Adipocyte (in vitro differentiated cells): ENCODE measurements around the gene TMEM92.
"Not testable (repeated sequence)": the region's sequence is repeated elsewhere in the genome, so short reads cannot be mapped to it uniquely, and the experiment has no call there.

Source experiments
- DNase-seq: peaks from one replicate; pipeline ENCODE4 v3.0.0-alpha.2; 2015; ENCODE audit warnings: low read depth
- H3K27me3 ChIP-seq: replicated peaks from 2 replicates; pipeline ENCODE4 v1.7.0; 2013; ENCODE audit warnings: mild to moderate bottlenecking, low read length, moderate library complexity; ENCODE audit not compliant: control insufficient read depth, insufficient read depth
- H3K36me3 ChIP-seq: 2 replicates; pipeline ENCODE4 v1.7.0; 2013; ENCODE audit warnings: low read length, mild to moderate bottlenecking, moderate library complexity; ENCODE audit not compliant: control insufficient read depth, insufficient read depth, severe bottlenecking
- H3K4me1 ChIP-seq: 2 replicates; pipeline ENCODE4 v1.7.0; 2013; ENCODE audit warnings: mild to moderate bottlenecking, low read length, moderate library complexity; ENCODE audit not compliant: control insufficient read depth, insufficient read depth
- H3K4me3 ChIP-seq: 2 replicates; pipeline ENCODE4 v1.7.0; 2013; ENCODE audit warnings: mild to moderate bottlenecking, low read length, moderate library complexity
- H3K9ac ChIP-seq: 2 replicates; pipeline ENCODE4 v1.7.0; 2013; ENCODE audit warnings: mild to moderate bottlenecking, low read length, moderate library complexity
- H3K9me3 ChIP-seq: 2 replicates; pipeline ENCODE4 v1.7.0; 2013; ENCODE audit warnings: mild to moderate bottlenecking, low read length, moderate library complexity; ENCODE audit not compliant: control insufficient read depth

The TMEM92 gene

DNA sequence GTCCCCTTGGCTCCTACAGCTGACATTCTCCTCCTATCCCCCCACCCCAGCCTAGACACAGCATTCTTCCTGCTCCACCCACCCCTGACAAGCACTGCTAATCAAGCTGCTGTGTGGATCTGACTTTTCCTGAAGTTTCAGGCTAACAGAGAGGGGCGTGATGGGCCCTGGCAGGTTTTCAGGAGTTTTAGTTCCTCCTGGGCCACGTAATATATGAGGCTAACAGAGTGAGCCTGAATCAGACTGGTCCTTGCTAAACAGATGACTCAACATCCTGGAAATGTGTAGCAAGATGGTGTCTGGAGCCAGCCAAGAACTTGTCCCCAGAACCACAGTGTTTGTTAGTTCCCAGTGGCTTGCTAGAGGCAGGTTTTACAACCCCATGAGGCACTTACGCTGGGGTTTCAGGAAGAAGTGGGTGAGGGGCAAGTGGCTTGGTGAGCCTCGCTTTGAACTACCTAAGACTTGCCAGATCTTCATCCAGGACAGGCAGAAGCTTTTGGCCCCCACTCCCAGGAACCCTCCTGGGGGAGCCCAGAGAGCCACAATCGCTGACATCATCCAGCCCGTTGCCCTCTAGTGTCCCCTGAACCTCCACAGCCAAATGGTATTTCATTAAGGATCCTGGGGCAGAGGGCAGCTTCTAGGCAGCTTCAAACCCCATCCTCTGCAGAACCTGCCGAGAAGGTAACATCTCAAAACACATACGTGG lies 15.9 kb downstream of the TMEM92 start:
- H3K9ac ChIP-seq = peak overlapping the region; percentile 86
- peaks cover 52% of the 10 kb centered on the region for H3K4me1 ChIP-seq
- peak; percentile 96 for DNase-seq
- no peaks in the 10 kb centered on the region for H3K27me3 ChIP-seq
- no peaks in the 10 kb centered on the region for H3K9me3 ChIP-seq
- peak overlapping the region; percentile 80 for H3K4me3 ChIP-seq
- H3K36me3 ChIP-seq = peaks cover 5% of the 10 kb centered on the region

DNA sequence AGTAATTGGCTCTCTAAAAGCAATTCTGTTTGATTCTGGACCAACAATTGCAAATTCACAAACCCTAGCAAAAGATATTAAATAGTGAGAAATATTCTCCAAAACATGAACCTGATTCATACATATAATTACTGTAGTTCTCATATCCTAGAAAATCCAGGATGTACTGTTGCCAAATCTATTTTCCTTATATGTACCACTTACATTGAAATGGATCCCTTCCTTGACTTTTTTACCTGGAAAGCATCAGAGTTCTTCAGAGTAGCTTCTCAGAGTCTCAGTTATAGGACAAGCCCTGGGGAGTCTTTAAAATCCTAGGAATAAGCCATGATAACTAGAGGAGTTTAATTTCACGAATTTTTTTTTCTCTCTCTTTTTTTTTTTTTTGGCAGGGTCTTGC lies 16.7 kb downstream of the TMEM92 start:
- no peaks in the 10 kb centered on the region for H3K9me3 ChIP-seq
- no peak for DNase-seq
- peaks cover 5% of the 10 kb centered on the region for H3K36me3 ChIP-seq
- H3K27me3 ChIP-seq = no peaks in the 10 kb centered on the region
- H3K4me3 ChIP-seq = peak overlapping the region; percentile 62
- H3K4me1 ChIP-seq = peaks cover 52% of the 10 kb centered on the region
- peak overlapping the region; percentile 82 for H3K9ac ChIP-seq

DNA sequence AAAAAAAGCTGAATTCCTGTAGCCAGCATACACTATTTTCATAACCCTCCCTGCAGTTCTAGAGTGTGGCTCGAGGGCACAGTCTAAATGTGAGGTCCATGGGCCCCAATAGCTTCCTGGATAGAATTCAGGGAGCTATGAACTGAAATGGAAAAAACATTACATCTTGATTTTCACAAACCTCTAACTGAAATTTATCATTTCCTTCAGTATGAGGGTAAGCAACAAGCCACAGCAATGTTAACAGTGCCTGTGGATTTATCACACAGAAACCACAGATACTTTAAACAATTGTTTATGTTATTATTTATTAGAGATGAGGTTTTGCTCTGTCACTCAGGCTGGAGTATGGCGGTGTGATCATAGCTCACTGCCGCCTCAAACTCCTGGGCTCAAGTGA lies 18.2 kb downstream of the TMEM92 start:
- H3K4me3 ChIP-seq = no peak overlapping the region
- H3K36me3 ChIP-seq = no peaks in the 10 kb centered on the region
- no peaks in the 10 kb centered on the region for H3K27me3 ChIP-seq
- no peaks in the 10 kb centered on the region for H3K9me3 ChIP-seq
- peaks cover 40% of the 10 kb centered on the region for H3K4me1 ChIP-seq
- no peak overlapping the region for H3K9ac ChIP-seq
- DNase-seq = peak; percentile 57

DNA sequence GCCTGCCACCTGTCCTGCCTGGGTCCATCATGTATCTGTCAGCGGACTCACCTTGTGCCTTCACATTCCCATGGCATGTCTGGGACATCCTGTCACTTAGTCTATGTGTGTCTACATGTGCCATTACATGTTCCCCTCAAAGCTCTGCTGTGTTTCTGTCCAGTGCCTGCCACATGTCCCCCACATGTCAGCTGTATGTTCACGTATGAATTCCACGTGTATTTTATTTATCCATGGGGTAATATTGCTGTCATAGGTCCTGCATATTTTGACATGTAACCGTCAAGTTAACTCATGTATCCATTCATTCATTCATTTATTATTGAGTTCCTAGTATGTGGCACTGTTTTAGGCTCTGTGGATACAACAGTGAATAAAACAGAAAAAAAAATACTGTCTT lies 20.8 kb downstream of the TMEM92 start:
- H3K4me3 ChIP-seq = no peak overlapping the region
- peaks cover 16% of the 10 kb centered on the region for H3K4me1 ChIP-seq
- H3K9me3 ChIP-seq = no peaks in the 10 kb centered on the region
- no peak for DNase-seq
- no peaks in the 10 kb centered on the region for H3K27me3 ChIP-seq
- no peak overlapping the region for H3K9ac ChIP-seq
- H3K36me3 ChIP-seq = no peaks in the 10 kb centered on the region

DNA sequence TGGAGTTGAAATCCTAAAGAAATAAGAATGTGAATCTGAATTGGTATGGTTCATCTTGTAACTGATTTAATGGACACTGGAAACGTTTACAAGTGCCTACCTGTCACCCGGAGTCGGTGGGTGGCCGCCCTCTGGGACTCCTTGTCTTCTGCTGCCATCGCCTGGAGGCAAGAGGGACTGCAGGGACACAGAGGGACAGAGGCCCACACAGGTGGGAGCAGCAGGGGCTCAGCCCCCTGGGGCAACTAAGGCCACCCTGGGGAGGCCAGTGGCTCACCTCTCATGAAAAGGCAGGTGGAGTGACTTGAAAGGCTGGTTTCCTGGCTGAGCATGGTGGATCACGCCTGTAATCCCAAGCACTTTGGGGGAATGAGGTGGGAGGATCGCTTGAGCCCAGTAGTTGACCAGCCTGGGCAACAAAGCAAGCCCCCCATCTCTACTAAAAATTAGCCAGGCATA lies 23.2 kb downstream of the TMEM92 start:
- no peaks in the 10 kb centered on the region for H3K9me3 ChIP-seq
- H3K4me1 ChIP-seq = no peaks in the 10 kb centered on the region
- H3K4me3 ChIP-seq = no peak overlapping the region
- H3K9ac ChIP-seq = no peak overlapping the region
- H3K36me3 ChIP-seq = no peaks in the 10 kb centered on the region
- DNase-seq = peak; percentile 83
- no peaks in the 10 kb centered on the region for H3K27me3 ChIP-seq

DNA sequence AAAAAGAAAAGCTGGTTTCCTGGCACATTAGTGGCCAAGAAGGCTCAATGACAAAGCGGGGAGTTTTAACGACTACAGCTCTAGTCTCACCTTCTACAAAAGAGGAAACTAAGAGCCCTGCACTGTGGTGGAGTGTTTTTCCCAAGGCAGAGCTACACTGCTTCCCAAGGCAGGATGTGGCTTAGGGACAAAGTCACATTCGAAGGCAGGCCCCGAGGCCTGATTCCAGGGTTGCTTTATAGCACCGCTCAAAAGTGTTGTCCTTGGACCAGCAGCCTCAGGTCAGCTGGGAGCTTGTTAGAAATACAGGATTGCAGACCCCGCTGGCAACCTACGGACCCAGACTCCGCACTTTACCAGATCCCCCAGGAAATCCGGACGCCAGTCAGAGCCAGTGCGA lies 23.8 kb downstream of the TMEM92 start:
- H3K27me3 ChIP-seq = no peaks in the 10 kb centered on the region
- no peaks in the 10 kb centered on the region for H3K4me1 ChIP-seq
- no peak overlapping the region for H3K4me3 ChIP-seq
- no peaks in the 10 kb centered on the region for H3K36me3 ChIP-seq
- DNase-seq = no peak
- no peaks in the 10 kb centered on the region for H3K9me3 ChIP-seq
- H3K9ac ChIP-seq = no peak overlapping the region

DNA sequence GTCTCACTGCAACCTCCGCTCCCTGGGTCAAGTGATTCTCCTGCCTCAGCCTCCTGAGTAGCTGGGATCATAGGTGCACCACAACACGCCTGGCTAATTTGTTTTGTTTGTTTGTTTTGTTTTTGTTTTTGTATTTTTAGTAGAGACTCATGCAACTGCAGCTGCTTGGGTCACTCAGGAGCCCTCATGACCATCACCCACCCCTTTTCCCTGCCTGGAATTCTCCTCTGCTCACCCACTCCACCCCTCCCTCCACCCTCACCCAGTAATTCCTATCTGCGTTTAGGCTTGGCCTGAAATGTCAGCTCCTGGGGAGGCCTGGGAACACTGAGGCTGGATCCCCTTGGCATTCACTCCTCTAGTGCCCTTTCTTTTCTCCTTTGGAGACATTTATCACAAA lies 25.5 kb downstream of the TMEM92 start:
- no peak overlapping the region for H3K4me3 ChIP-seq
- H3K36me3 ChIP-seq = no peaks in the 10 kb centered on the region
- no peak overlapping the region for H3K9ac ChIP-seq
- H3K9me3 ChIP-seq = no peaks in the 10 kb centered on the region
- DNase-seq = no peak
- no peaks in the 10 kb centered on the region for H3K27me3 ChIP-seq
- H3K4me1 ChIP-seq = peaks cover 6% of the 10 kb centered on the region

DNA sequence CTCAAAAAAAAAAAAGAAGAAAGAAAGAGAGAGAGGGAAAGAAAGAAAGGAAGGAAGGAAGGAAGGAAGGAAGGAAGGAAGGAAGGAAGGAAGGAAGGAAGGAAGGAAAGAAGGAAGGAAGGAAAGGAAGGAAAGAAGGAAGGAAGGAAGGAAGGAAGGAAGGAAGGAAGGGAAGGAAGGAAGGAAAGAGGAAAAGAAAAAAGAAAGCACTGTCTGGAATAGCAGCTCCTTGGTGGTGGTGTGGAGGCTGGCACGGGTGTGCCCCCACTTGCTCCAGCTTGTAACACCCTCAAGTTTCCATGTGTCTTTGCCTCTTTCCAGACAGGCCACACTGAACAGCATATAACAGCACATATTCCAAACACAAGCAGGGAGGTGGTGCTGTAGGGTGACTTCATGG lies 26.6 kb downstream of the TMEM92 start:
- not testable (repeated sequence) for H3K9me3 ChIP-seq, H3K27me3 ChIP-seq, H3K4me3 ChIP-seq, H3K9ac ChIP-seq, H3K36me3 ChIP-seq, DNase-seq
- peaks cover 13% of the 10 kb centered on the region for H3K4me1 ChIP-seq

DNA sequence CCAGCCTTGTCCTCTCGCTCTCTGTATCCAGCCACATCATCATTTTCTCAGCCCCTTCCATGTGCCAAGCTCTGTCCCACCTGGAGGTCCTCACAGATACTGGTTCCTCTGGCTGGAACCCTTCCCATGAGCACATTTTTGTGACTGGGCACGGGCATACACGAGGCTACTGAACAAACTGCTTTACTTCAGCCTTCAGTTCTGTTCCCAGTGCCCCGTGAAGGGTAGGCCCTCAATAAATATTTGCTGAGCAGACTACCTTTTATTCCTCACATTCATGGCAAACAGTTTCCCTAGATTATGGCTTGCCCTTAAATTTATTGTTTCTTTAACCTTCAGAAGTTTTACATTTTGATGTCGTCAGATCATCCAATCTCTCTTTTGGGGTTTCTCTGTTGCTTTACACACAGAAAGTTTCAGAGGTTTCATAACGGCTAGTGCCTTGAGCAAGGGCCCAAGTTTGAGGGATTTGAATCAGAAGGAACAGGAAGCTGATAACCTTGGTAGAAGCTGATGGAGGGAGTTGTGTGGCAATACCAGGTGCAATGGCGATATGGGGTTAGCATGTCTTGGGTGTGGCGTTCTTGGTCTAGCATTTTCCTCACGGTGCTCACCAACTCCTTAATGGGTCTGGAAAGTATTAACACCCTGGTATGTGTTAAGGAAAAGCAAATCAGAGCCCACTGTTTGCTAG lies 27.8 kb downstream of the TMEM92 start:
- Histone ChIP-seq H3K4me1 (peaks cover 13% of the 10 kb centered on the region), H3K4me3 (no peak overlapping the region), H3K9me3 (no peaks in the 10 kb centered on the region), H3K27me3 (no peaks in the 10 kb centered on the region), H3K9ac (no peak overlapping the region), H3K36me3 (no peaks in the 10 kb centered on the region)
- DNase-seq = no peak

DNA sequence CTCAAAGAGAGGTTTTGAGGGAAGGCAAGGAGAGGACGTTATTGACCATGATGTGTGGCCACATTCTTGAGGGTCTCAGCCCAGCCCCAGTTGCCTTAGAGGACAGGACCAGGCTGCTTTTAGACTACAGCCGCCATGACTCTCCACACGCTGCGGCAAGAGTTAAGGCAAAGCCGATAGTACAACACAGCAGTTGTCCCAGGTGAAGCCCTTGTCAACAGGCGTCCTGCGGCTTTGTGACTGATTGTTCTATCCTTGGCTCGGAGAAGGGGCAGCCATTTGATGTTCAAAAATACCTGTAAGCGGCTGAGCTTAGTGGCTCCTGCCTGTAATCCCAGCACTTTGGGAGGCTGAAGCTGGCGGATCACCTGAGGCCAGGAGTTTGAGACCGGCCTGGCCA lies 28.8 kb downstream of the TMEM92 start:
- no peak overlapping the region for H3K4me3 ChIP-seq
- no peaks in the 10 kb centered on the region for H3K36me3 ChIP-seq
- no peaks in the 10 kb centered on the region for H3K27me3 ChIP-seq
- no peak overlapping the region for H3K9ac ChIP-seq
- no peaks in the 10 kb centered on the region for H3K9me3 ChIP-seq
- no peak for DNase-seq
- H3K4me1 ChIP-seq = peaks cover 13% of the 10 kb centered on the region

DNA sequence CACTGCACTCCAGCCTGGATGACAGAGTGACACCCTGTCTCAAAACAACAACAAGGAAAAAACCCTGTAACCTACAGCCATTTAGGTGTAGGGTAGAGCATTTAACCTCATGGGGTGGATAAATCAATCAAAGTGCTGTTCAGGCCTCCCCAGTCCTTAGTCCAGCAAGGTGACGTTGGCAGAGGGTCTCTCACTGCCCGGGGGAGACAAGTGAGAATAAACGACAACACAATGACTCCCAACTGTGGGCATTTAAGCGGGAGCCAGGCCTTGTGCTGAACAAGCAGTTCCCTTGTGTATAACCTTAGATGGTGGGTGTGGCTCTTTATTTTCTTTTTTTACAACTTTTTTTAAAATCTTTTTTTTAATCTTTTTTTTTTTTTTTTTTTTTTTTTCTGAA lies 29.3 kb downstream of the TMEM92 start:
- DNase-seq = no peak
- no peaks in the 10 kb centered on the region for H3K9me3 ChIP-seq
- no peaks in the 10 kb centered on the region for H3K36me3 ChIP-seq
- H3K9ac ChIP-seq = no peak overlapping the region
- no peaks in the 10 kb centered on the region for H3K27me3 ChIP-seq
- H3K4me1 ChIP-seq = peaks cover 13% of the 10 kb centered on the region
- no peak overlapping the region for H3K4me3 ChIP-seq
